Keratinocyte (primary cell): ENCODE measurements around the gene SLC12A1. TPM values are rescaled to one million over a fixed set of nuclear protein-coding genes. Genes with fewer than 3 reads are reported as not detected.

ENCODE experiments used
- DNase-seq: peaks from one replicate; pipeline ENCODE4 v3.0.0-alpha.2; 2011; ENCODE audit warnings: low read depth, missing footprints, low spot score
- FAIRE-seq: peaks from 2 replicates; lab custom pipeline; 2011; peaks lifted over from hg19 to GRCh38; lab: Jason Lieb, UNC
- H2AFZ ChIP-seq: 2 replicates; pipeline ENCODE4 v1.6.0; 2012; ENCODE audit warnings: low read length, control low read depth, inconsistent platforms; ENCODE audit not compliant: control insufficient read depth
- H3K27ac ChIP-seq: 2 replicates; pipeline ENCODE4 v1.5.1; 2011; ENCODE audit warnings: low read length; ENCODE audit not compliant: control insufficient read depth, insufficient read depth
- H3K27me3 ChIP-seq: 3 replicates; pipeline ENCODE4 v1.6.0; 2011; ENCODE audit warnings: low read length; ENCODE audit not compliant: control insufficient read depth, insufficient read depth; ENCODE audit errors: extremely low read depth
- H3K36me3 ChIP-seq, 2 experiments: 2 replicates in 1 of 2; 3 replicates in 1 of 2; pipeline ENCODE4 v1.5.1; 2011; ENCODE audit warnings: low read length in 2 of 2, mild to moderate bottlenecking in 1 of 2; ENCODE audit not compliant: control insufficient read depth in 2 of 2, insufficient read depth in 2 of 2; ENCODE audit errors: extremely low read depth in 1 of 2
- H3K4me1 ChIP-seq: 3 replicates; pipeline ENCODE4 v1.5.1; 2011; ENCODE audit warnings: low read length; ENCODE audit not compliant: control insufficient read depth, insufficient read depth; ENCODE audit errors: extremely low read depth
- H3K4me2 ChIP-seq: 3 replicates; pipeline ENCODE4 v1.6.0; 2011; ENCODE audit warnings: low read depth, low read length; ENCODE audit not compliant: control insufficient read depth, insufficient read depth; ENCODE audit errors: extremely low read depth
- H3K4me3 ChIP-seq, 3 experiments: fragments of 200-600 bp in 1 of 3; sonication (generic) in 1 of 3; 2 replicates in 2 of 3; 3 replicates in 1 of 3; pipeline ENCODE4 v1.5.1; 2011 to 2016; ENCODE audit warnings: low read length in 3 of 3, mild to moderate bottlenecking in 3 of 3, control low read depth in 2 of 3, inconsistent platforms in 1 of 3, low read depth in 1 of 3, mixed read lengths in 1 of 3, mixed run types in 1 of 3, moderate library complexity in 1 of 3; ENCODE audit not compliant: control insufficient read depth in 2 of 3, insufficient read depth in 2 of 3; ENCODE audit errors: extremely low read depth in 1 of 3
- H3K79me2 ChIP-seq: 2 replicates; pipeline ENCODE4 v1.6.0; 2012; ENCODE audit warnings: low read length; ENCODE audit not compliant: control insufficient read depth, insufficient read depth
- H3K9ac ChIP-seq: 3 replicates; pipeline ENCODE4 v1.6.0; 2011; ENCODE audit warnings: low read length; ENCODE audit not compliant: control insufficient read depth, insufficient read depth; ENCODE audit errors: extremely low read depth
- H3K9me1 ChIP-seq: 3 replicates; pipeline ENCODE4 v1.6.0; 2011; ENCODE audit warnings: low read length; ENCODE audit not compliant: control insufficient read depth, insufficient read depth; ENCODE audit errors: extremely low read depth
- H3K9me3 ChIP-seq: 2 replicates; pipeline ENCODE4 v1.5.1; 2012; ENCODE audit warnings: low read depth, low read length; ENCODE audit not compliant: control insufficient read depth
- H4K20me1 ChIP-seq: 3 replicates; pipeline ENCODE4 v1.6.0; 2011; ENCODE audit warnings: low read length; ENCODE audit not compliant: control insufficient read depth, insufficient read depth; ENCODE audit errors: extremely low read depth
- EZH2 ChIP-seq: IDR thresholded peaks from one replicate; pipeline ENCODE4 v1.6.1; 2012; ENCODE audit warnings: inconsistent platforms, mild to moderate bottlenecking, low read length, moderate library complexity
- dilution Hi-C: fragments of 300-500 bp; cut with MboI; formaldehyde crosslinking; loops from one replicate; pipeline ENCODE4 v1.7.0; 2020; ENCODE audit warnings: low sequenced_read_pairs; ENCODE audit not compliant: extremely low pct_ligation_motif_present
- polyA plus RNA-seq, 5 experiments: library from polyadenylated mRNA; depleted of rRNA in 3 of 5; stranded (reverse) in 3 of 5; stranded (forward) in 1 of 5; unstranded in 1 of 5; fragments of >200 nt; gene quantifications; 1 replicate in 1 of 5; 2 replicates in 3 of 5; 3 replicates in 1 of 5; pipeline versions ENCODE4 v1.2.1 to v1.2.3, GENCODE V29; 2011 to 2012; ENCODE audit warnings: missing spikeins in 2 of 5, low read depth in 1 of 5, low replicate concordance in 1 of 5
- TF ChIP-seq, protein P1 (sequence below), 3 experiments: IDR thresholded peaks in 1 of 3; conservative IDR thresholded peaks in 1 of 3; optimal IDR thresholded peaks in 1 of 3; 2 replicates in 2 of 3; 3 replicates in 1 of 3; pipeline versions ENCODE3 to v1.5.1; 2011; ENCODE audit warnings: low read length in 3 of 3, mild to moderate bottlenecking in 3 of 3, moderate library complexity in 2 of 3, control low read depth in 1 of 3, inconsistent platforms in 1 of 3; ENCODE audit not compliant: insufficient read depth in 2 of 3; ENCODE audit errors: extremely low read depth in 1 of 3

SLC12A1 gene
- polyA plus RNA-seq, 1 donor (not counting 4 experiments of a cell fraction or from before 2014, with no cell fraction given): not detected

DNA sequence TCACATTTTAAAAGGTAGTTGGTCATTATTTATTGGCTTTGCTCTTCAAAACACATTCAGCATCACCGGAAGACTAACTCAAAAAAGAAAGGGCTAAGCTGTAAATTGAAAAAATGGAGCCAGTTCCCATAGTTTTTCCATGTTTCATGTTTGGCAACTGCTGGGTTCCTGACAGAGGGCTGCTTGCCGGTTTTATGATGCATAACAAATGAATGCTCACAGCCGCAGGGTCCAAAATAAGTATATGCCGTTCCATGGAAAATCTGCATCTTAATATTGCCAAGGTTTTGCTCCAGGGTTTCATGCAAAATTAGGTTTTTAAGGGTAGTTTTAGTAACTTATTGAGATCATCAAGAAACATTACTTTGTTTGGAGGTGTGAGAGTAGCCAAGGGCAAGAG lies 15.8 kb downstream of the SLC12A1 start:
- Histone ChIP-seq H3K4me3 (no peak overlapping the region), H2AFZ (no peak overlapping the region), H3K4me1 (no peaks in the 10 kb centered on the region), H3K27me3 (no peaks in the 10 kb centered on the region), H3K36me3 (no peaks in the 10 kb centered on the region), H3K9ac (no peak overlapping the region), H3K4me2 (no peak overlapping the region), H3K27ac (no peak overlapping the region), H3K9me1 (no peaks in the 10 kb centered on the region), H3K79me2 (no peaks in the 10 kb centered on the region), H4K20me1 (no peaks in the 10 kb centered on the region), H3K9me3 (no peaks in the 10 kb centered on the region)
- dilution Hi-C loops: no loop called here
- no peak for DNase-seq
- no peak for FAIRE-seq
- TF ChIP-seq EZH2: no peak
- TF ChIP-seq, protein P1, sequence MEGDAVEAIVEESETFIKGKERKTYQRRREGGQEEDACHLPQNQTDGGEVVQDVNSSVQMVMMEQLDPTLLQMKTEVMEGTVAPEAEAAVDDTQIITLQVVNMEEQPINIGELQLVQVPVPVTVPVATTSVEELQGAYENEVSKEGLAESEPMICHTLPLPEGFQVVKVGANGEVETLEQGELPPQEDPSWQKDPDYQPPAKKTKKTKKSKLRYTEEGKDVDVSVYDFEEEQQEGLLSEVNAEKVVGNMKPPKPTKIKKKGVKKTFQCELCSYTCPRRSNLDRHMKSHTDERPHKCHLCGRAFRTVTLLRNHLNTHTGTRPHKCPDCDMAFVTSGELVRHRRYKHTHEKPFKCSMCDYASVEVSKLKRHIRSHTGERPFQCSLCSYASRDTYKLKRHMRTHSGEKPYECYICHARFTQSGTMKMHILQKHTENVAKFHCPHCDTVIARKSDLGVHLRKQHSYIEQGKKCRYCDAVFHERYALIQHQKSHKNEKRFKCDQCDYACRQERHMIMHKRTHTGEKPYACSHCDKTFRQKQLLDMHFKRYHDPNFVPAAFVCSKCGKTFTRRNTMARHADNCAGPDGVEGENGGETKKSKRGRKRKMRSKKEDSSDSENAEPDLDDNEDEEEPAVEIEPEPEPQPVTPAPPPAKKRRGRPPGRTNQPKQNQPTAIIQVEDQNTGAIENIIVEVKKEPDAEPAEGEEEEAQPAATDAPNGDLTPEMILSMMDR (optimal IDR thresholded peaks at IDR 0.05 in 1 of 3, IDR thresholded peaks at IDR 0.05 in 1 of 3, conservative IDR thresholded peaks at IDR 0.05 in 1 of 3; ENCODE audit: extremely low read depth in 1 of 3, insufficient read depth in 2 of 3, low read length in 3 of 3): no peak

DNA sequence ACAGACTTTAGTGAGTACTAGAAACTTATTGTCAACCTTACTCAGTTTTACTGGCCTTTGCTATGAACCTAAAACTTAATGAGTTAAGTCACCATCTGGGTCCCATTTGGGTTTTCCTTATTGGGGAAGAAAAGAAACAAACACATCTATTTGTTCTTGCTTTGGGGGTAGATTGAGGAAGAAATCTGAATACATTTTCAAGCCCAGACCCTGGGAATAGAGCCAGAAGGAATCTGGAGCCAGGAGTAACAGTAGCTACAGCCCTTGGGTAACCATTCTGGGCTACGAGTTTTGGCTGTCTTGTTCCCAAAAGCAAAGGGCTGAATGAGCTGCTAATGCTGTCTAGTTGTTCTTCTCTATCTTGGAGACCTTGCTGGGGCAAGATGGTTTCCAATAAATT lies 16.5 kb downstream of the SLC12A1 start:
- Histone ChIP-seq H3K9me1 (no peaks in the 10 kb centered on the region), H3K9me3 (no peaks in the 10 kb centered on the region), H3K9ac (no peak overlapping the region), H3K4me2 (no peak overlapping the region), H3K27ac (no peak overlapping the region), H3K79me2 (no peaks in the 10 kb centered on the region), H3K4me1 (no peaks in the 10 kb centered on the region), H3K27me3 (no peaks in the 10 kb centered on the region), H2AFZ (no peak overlapping the region), H3K36me3 (no peaks in the 10 kb centered on the region), H4K20me1 (no peaks in the 10 kb centered on the region), H3K4me3 (no peak overlapping the region)
- FAIRE-seq (no peak), DNase-seq (no peak)
- dilution Hi-C loops: no loop called here
- TF ChIP-seq, protein P1 (optimal IDR thresholded peaks at IDR 0.05 in 1 of 3, IDR thresholded peaks at IDR 0.05 in 1 of 3, conservative IDR thresholded peaks at IDR 0.05 in 1 of 3; ENCODE audit: extremely low read depth in 1 of 3, insufficient read depth in 2 of 3, low read length in 3 of 3): no peak
- TF ChIP-seq EZH2: no peak
